HTERT RPE-1 (cell line): ENCODE measurements around the gene GORAB.

Experiments used
- in situ Hi-C: fragments of 300-500 bp; cut with MboI; formaldehyde crosslinking; loops from 4 replicates; pipeline ENCODE4 v1.14.3; 2020; ENCODE audit warnings: low sequenced_read_pairs

Gene GORAB

GRCh38 chr1:170537798-170538503 lies 6.0 kb downstream of the GORAB start:
- in situ Hi-C loops, result no loop called here

GRCh38 chr1:170538687-170539086 lies 6.7 kb downstream of the GORAB start:
- in situ Hi-C loops, result no loop called here

DNA sequence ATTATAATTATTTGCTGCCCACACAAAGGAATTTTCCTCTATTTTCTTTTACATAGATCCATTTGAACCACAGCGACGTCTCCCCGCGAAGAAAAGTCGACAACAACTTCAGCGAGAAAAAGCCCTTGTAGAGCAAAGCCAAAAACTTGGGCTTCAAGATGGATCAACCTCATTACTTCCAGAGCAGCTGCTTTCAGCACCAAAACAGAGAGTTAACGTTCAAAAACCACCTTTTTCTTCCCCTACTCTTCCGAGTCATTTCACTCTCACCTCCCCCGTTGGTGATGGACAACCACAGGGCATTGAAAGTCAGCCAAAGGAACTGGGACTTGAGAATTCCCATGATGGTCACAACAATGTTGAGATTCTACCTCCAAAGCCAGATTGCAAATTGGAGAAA lies 7.2 kb downstream of the GORAB start:
- in situ Hi-C loops, result no loop called here

GRCh38 chr1:170544624-170545023 lies 12.7 kb downstream of the GORAB start:
- in situ Hi-C loops, result no loop called here

DNA sequence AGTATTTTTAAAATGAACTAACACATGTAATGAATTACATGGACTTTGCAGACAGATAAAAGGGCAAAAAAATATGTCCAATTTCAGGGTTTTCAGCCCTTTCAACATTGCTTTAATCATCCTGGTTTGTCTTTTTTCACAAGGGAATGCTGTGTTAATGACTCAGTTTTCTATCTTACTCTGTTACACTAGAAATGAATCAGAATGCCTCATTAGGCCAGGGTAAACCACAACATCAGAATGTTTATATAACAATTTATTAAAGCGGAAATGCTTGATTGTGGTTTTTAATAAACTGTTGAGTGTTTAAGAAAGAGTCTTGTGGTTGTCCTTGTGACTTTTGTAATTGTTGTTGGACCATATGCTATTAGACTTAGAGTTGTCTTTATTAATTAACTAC lies 13.5 kb downstream of the GORAB start:
- in situ Hi-C loops, result no loop called here

GRCh38 chr1:170547255-170547654 lies 15.3 kb downstream of the GORAB start:
- in situ Hi-C loops, result no loop called here

GRCh38 chr1:170548497-170548896 lies 16.5 kb downstream of the GORAB start:
- in situ Hi-C loops, result no loop called here

DNA sequence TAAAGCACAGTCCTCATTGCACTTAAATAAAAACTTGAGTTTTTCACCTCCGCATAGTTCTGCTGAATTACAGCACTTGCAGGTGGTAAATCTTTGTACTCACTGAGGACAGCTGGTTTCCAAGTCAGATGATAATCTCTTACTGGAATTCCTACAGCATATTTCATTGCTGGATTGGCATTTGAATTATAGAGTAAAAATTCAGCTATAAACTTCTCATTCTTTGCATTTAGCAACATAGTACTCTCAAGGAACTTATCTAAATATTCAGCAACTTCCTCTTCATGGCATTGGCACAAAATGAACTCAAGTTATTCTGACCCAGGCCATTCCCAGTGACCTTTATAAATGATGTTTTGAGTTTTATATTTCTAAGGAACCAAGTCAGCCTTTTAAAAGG lies 23.4 kb downstream of the GORAB start:
- in situ Hi-C loops, result no loop called here

GRCh38 chr1:170556917-170557316 lies 25.0 kb downstream of the GORAB start:
- in situ Hi-C loops, result no loop called here

- in situ Hi-C loops, result no loop called here
Measured at GRCh38 chr1:170558731-170559130, 26.8 kb downstream of the GORAB start.

GRCh38 chr1:170559166-170559565 lies 27.2 kb downstream of the GORAB start:
- in situ Hi-C loops, result no loop called here

- in situ Hi-C loops, result no loop called here
Measured at GRCh38 chr1:170560681-170561285, 28.8 kb downstream of the GORAB start.

- in situ Hi-C loops, result no loop called here
Measured at GRCh38 chr1:170562646-170563338, 30.8 kb downstream of the GORAB start.

- in situ Hi-C loops, result no loop called here
Measured at GRCh38 chr1:170567214-170567613, 35.2 kb downstream of the GORAB start.

GRCh38 chr1:170568197-170568596 lies 36.2 kb downstream of the GORAB start:
- in situ Hi-C loops, result no loop called here

- in situ Hi-C loops, result no loop called here
Measured at GRCh38 chr1:170576980-170577379, 45.0 kb downstream of the GORAB start.

DNA sequence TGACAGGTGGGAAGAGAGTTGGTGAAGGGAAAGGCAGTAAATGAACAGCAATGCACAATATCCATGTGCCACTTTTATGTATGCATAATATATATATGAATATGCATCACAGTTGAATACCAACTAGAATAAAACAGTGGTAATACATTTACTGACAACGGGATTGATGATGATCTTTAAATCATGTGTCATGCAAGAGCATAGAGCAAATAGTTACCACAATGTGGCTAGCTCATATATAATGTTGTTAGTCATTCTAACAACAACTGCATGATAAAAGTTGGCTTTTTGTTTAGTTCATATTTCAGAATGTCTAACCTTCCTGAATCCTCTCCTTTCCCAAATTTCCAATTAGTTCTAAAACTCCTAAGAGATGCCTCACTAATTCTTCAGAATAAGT lies 46.4 kb downstream of the GORAB start:
- in situ Hi-C loops, result no loop called here

GRCh38 chr1:170580636-170581440 lies 48.9 kb downstream of the GORAB start:
- in situ Hi-C loops, result no loop called here

- in situ Hi-C loops, result no loop called here
Measured at GRCh38 chr1:170583186-170583585, 51.2 kb downstream of the GORAB start.

GRCh38 chr1:170586321-170587252 lies 54.6 kb downstream of the GORAB start:
- in situ Hi-C loops, result no loop called here
